Natural killer cell (primary cell): ENCODE measurements around the gene TLL1. TPM values are rescaled to one million over a fixed set of nuclear protein-coding genes. Genes with fewer than 3 reads are reported as not detected.

Source experiments
- ATAC-seq, 3 donors: fragments of 150-1000 bp in 2 of 3; fragments of 200-7000 bp in 1 of 3; cut with Tn5 transposase; 1 replicate in 1 of 3; 2 replicates in 2 of 3; pipeline ENCODE4 v1.10.0; 2021; ENCODE audit warnings: mild to moderate bottlenecking in 2 of 3, moderate library complexity in 2 of 3
- DNase-seq, 2 donors: peaks; one replicate each; pipeline versions ENCODE4 v3.0.0 to v3.0.0-alpha.2; 2013 to 2021; ENCODE audit warnings: mixed read lengths in 1 of 2
- H3K27ac ChIP-seq: one replicate; pipeline ENCODE4 v1.5.1; 2013; ENCODE audit warnings: mild to moderate bottlenecking, low read length
- H3K27me3 ChIP-seq: one replicate; pipeline ENCODE4 v1.6.1; 2013; ENCODE audit warnings: low read length; ENCODE audit not compliant: control insufficient read depth, insufficient read depth
- H3K36me3 ChIP-seq: one replicate; pipeline ENCODE4 v1.6.1; 2013; ENCODE audit warnings: low read length; ENCODE audit not compliant: control insufficient read depth, insufficient read depth
- H3K4me1 ChIP-seq: one replicate; pipeline ENCODE4 v1.6.1; 2013; ENCODE audit warnings: low read length; ENCODE audit not compliant: control insufficient read depth, insufficient read depth
- H3K4me3 ChIP-seq: one replicate; pipeline ENCODE4 v1.5.1; 2013; ENCODE audit warnings: low read length
- H3K9me3 ChIP-seq: one replicate; pipeline ENCODE4 v1.6.1; 2013; ENCODE audit warnings: low read length; ENCODE audit not compliant: control insufficient read depth, insufficient read depth
- H3K27ac Mint-ChIP-seq, 2 donors: one replicate each; pipeline ENCODE4 v1.8.0; 2022; ENCODE audit warnings: mild to moderate bottlenecking in 2 of 2, mixed read lengths in 2 of 2, moderate library complexity in 1 of 2
- H3K27me3 Mint-ChIP-seq, 2 donors: one replicate each; pipeline ENCODE4 v1.8.0; 2022; ENCODE audit warnings: low read depth in 2 of 2, mixed read lengths in 2 of 2
- H3K36me3 Mint-ChIP-seq: one replicate; pipeline ENCODE4 v1.8.0; 2022; ENCODE audit warnings: mixed read lengths
- H3K4me1 Mint-ChIP-seq, 2 donors: one replicate each; pipeline ENCODE4 v1.8.0; 2022; ENCODE audit warnings: mixed read lengths in 2 of 2
- H3K4me3 Mint-ChIP-seq: one replicate; pipeline ENCODE4 v1.8.0; 2022; ENCODE audit warnings: mild to moderate bottlenecking, moderate library complexity, mixed read lengths
- H3K9me3 Mint-ChIP-seq, 2 donors: one replicate each; pipeline ENCODE4 v1.8.0; 2022; ENCODE audit warnings: mixed read lengths in 2 of 2
- WGBS: methylation state at CpG from one replicate; pipeline ENCODE4 v1.1.7; 2013; ENCODE audit warnings: missing lambda C conversion rate; ENCODE audit not compliant: insufficient coverage; 5-methylcytosine and 5-hydroxymethylcytosine counted together
- intact Hi-C: fragments of 100-400 bp; cut with micrococcal nuclease; formaldehyde crosslinking; loops from one replicate; pipeline ENCODE4 v1.14.2; 2022
- total RNA-seq, 4 donors: library from RNA; stranded (reverse); fragments of 120-200 nt in 1 of 4; gene quantifications; one replicate each; pipeline versions ENCODE4 v1.2.3 to v1.2.4, GENCODE V29; 2013 to 2022
- TF ChIP-seq, protein P1 (sequence below): fragments of 200-600 bp; IDR thresholded peaks from one replicate; pipeline ENCODE4 v1.8.0; 2022; ENCODE audit warnings: antibody characterized with exemption

Gene TLL1
- total RNA-seq, 3 donors from 2014 or later (not counting 1 experiment from before 2014, with no cell fraction given), result not detected

DNA sequence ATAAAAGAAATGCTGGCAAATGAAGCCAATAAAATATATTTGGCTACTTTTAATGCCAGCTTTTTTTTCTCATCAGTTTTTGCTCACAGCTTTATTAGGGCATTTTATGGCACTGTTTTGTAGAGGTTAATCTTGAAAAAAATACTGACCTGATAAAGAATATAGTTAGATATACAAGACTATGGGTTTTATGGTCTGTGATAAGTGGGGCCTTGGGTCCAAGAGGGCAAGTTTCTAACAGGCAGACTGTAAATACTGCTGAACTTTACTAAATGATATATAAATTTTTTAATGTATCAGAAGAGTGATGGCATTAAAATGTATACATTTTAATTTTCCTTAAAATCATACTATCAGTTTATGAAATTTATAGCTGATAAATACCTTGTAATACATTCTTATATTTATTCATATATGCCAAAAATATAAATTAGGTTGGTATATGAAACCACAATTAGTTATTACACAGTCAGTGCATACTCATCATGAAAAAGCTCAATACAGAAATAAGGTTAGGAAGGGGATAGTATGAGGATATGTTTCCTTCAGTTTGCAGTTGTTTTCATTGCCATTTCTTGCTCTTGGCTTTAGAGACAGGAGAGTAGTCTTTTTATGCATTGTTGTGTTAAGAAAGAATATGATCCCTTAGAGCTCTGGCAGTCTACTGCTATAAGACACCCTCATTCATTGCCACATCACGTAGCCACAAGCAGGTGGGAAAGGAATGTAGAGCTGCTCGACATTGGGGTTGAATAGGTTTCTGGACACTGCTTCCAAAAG, 146.6 kb downstream of the TLL1 start:
- peaks cover 5% of the 10 kb centered on the region in 2 donors for H3K9me3 Mint-ChIP-seq
- no peak overlapping the region for H3K4me3 ChIP-seq
- H3K27me3 Mint-ChIP-seq, result no peaks in the 10 kb centered on the region

DNA sequence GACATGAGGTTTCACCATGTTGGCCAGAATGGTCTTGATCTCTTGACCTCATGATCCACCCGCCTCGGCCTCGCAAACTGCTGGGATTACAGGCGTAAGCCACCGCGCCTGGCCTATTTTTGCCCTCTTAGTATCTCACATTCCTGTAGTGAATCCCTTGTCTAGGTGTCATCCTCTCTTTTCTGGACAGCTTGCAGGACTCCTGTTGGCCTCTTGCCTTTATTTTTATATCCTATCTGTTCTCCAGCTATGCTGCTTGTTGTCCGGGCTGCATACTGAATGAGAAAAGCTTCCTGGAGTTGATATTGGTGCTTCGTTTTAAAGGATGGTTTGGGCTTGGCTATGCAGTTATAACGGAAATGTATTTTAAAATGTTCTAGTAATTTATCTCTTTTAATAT, 148.6 kb downstream of the TLL1 start:
- no peak overlapping the region for H3K27ac ChIP-seq
- WGBS, result 98% methylated on average over 7 of the region's 9 CpGs
- TF ChIP-seq, protein P1, sequence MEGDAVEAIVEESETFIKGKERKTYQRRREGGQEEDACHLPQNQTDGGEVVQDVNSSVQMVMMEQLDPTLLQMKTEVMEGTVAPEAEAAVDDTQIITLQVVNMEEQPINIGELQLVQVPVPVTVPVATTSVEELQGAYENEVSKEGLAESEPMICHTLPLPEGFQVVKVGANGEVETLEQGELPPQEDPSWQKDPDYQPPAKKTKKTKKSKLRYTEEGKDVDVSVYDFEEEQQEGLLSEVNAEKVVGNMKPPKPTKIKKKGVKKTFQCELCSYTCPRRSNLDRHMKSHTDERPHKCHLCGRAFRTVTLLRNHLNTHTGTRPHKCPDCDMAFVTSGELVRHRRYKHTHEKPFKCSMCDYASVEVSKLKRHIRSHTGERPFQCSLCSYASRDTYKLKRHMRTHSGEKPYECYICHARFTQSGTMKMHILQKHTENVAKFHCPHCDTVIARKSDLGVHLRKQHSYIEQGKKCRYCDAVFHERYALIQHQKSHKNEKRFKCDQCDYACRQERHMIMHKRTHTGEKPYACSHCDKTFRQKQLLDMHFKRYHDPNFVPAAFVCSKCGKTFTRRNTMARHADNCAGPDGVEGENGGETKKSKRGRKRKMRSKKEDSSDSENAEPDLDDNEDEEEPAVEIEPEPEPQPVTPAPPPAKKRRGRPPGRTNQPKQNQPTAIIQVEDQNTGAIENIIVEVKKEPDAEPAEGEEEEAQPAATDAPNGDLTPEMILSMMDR, result no peak
- H3K27me3 Mint-ChIP-seq, result no peaks in the 10 kb centered on the region
- no peak overlapping the region for H3K4me3 Mint-ChIP-seq
- H3K9me3 Mint-ChIP-seq, result peaks cover 5 to 8% of the 10 kb centered on the region in 2 donors
- H3K36me3 Mint-ChIP-seq, result no peaks in the 10 kb centered on the region
- ATAC-seq (no peak), DNase-seq (no peak)
- no peaks in the 10 kb centered on the region for H3K4me1 Mint-ChIP-seq
- H3K4me3 ChIP-seq, result no peak overlapping the region
- no peaks in the 10 kb centered on the region for H3K36me3 ChIP-seq
- H3K9me3 ChIP-seq, result no peaks in the 10 kb centered on the region
- H3K4me1 ChIP-seq, result no peaks in the 10 kb centered on the region
- H3K27ac Mint-ChIP-seq, result no peak overlapping the region
- intact Hi-C loops, result no loop called here
- H3K27me3 ChIP-seq, result no peaks in the 10 kb centered on the region

More for the DNA sequence above, 146.6 kb downstream of the TLL1 start:
- no peaks in the 10 kb centered on the region for H3K36me3 ChIP-seq
- H3K27ac Mint-ChIP-seq, result no peak overlapping the region
- H3K4me1 ChIP-seq, result no peaks in the 10 kb centered on the region
- H3K4me3 Mint-ChIP-seq, result no peak overlapping the region
- no peaks in the 10 kb centered on the region for H3K36me3 Mint-ChIP-seq
- TF ChIP-seq, protein P1, result no peak
- H3K27me3 ChIP-seq, result no peaks in the 10 kb centered on the region
- ATAC-seq, result no peak
- no peak for DNase-seq
- 92% methylated on average over 2 of the region's 2 CpGs for WGBS
- H3K9me3 ChIP-seq, result no peaks in the 10 kb centered on the region
- intact Hi-C loops, result no loop called here
- H3K27ac ChIP-seq, result no peak overlapping the region
- H3K4me1 Mint-ChIP-seq, result no peaks in the 10 kb centered on the region

DNA sequence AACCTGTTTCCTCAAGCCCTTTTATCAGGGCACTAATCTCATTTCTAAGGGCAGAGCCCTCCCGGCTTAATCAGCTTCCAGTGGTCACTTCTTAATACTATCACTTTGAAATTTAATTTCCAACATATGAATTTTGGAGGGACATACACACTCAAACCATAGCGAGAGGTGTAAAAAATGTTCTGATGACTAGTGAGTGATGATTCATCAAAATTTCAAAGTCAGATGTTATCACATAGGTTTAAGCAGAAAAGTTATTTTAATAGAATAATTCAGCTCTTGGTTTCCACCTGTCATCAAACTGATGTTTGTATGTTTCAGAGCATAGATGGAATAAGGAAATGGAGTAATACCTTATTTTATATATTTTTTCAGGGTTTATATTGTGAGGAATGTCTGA, 161.9 kb downstream of the TLL1 start:
- Mint-ChIP-seq H3K4me3 (no peak overlapping the region), H3K4me1 (no peaks in the 10 kb centered on the region), H3K36me3 (no peaks in the 10 kb centered on the region), H3K27me3 (no peaks in the 10 kb centered on the region), H3K9me3 (peaks cover 3 to 5% of the 10 kb centered on the region in 2 donors), H3K27ac (no peak overlapping the region)
- no peak overlapping the region for H3K4me3 ChIP-seq
- no peaks in the 10 kb centered on the region for H3K9me3 ChIP-seq
- H3K27ac ChIP-seq, result no peak overlapping the region
- H3K27me3 ChIP-seq, result no peaks in the 10 kb centered on the region
- H3K36me3 ChIP-seq, result no peaks in the 10 kb centered on the region
- ATAC-seq (no peak), DNase-seq (no peak)
- WGBS, result 83% methylated on average over 1 of the region's 2 CpGs
- TF ChIP-seq, protein P1, result no peak
- intact Hi-C loops, result no loop called here
- no peaks in the 10 kb centered on the region for H3K4me1 ChIP-seq

DNA sequence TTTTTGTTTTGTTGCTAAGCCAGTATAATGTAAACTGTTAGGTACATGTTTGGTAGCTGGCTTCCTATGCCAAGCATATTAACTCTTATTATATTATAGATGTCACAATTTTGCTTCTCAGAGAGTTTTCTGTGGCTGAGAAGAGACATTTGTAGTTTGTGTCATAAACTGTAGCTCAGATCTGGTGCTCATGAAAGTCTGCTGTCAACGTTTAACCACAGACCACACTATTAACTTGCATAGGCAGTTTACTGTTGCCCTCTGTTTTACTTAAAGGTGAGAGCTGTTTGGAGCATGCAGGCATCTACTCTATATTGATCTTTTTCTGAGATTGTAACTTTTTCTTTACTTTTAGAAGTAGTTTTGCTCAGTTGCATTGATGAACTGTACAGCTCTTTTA, 166.8 kb downstream of the TLL1 start:
- WGBS, result no CpG with 5 or more reads among the region's 1 CpG

More for the DNA sequence above, 166.8 kb downstream of the TLL1 start:
- Histone ChIP-seq H3K9me3 (no peaks in the 10 kb centered on the region), H3K27ac (no peak overlapping the region), H3K4me1 (no peaks in the 10 kb centered on the region), H3K36me3 (no peaks in the 10 kb centered on the region), H3K27me3 (no peaks in the 10 kb centered on the region), H3K4me3 (no peak overlapping the region)
- intact Hi-C loops, result no loop called here
- H3K36me3 Mint-ChIP-seq, result no peaks in the 10 kb centered on the region
- no peaks in the 10 kb centered on the region for H3K27me3 Mint-ChIP-seq
- peaks cover 0 to 3% of the 10 kb centered on the region in 2 donors for H3K9me3 Mint-ChIP-seq
- TF ChIP-seq, protein P1, result no peak
- no peak overlapping the region for H3K27ac Mint-ChIP-seq
- DNase-seq (no peak), ATAC-seq (no peak)
- no peak overlapping the region for H3K4me3 Mint-ChIP-seq
- H3K4me1 Mint-ChIP-seq, result no peaks in the 10 kb centered on the region
